ENCODE measurements around the gene TWF2.

Gene TWF2

DNA sequence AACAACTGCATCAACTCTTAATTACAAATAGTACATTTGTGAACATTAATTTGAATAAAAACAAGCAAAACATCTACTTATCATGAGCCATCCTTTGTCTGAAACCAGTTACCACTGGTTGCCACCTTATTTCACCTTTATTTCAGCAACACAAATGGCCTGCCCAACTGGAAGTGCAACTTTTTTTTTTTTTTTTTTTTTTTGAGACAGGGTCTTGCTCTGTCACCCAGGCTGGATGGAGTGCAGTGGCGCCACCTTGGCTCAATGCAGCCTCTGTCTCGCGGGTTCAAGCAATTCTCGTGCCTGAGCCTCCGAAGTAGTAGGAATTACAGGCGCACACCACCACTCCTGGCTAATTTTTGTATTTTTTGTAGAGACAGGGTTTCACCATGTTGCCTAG, 26.4 kb upstream of the TWF2 start:
- no peak overlapping the region for H3K27ac ChIP-seq (ENCODE audit: low read depth, low read length, poor library complexity, severe bottlenecking)
- no peaks in the 10 kb centered on the region for H4K20me1 ChIP-seq (ENCODE audit: insufficient read depth, low read length)
- TF ChIP-seq, protein P1, sequence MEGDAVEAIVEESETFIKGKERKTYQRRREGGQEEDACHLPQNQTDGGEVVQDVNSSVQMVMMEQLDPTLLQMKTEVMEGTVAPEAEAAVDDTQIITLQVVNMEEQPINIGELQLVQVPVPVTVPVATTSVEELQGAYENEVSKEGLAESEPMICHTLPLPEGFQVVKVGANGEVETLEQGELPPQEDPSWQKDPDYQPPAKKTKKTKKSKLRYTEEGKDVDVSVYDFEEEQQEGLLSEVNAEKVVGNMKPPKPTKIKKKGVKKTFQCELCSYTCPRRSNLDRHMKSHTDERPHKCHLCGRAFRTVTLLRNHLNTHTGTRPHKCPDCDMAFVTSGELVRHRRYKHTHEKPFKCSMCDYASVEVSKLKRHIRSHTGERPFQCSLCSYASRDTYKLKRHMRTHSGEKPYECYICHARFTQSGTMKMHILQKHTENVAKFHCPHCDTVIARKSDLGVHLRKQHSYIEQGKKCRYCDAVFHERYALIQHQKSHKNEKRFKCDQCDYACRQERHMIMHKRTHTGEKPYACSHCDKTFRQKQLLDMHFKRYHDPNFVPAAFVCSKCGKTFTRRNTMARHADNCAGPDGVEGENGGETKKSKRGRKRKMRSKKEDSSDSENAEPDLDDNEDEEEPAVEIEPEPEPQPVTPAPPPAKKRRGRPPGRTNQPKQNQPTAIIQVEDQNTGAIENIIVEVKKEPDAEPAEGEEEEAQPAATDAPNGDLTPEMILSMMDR (IDR thresholded peaks at IDR 0.05; ENCODE audit: low read length), result peak; percentile 10; the same call in 1 of the 2 replicates
- no peak for TF ChIP-seq EZH2 (IDR thresholded peaks at IDR 0.05; ENCODE audit: borderline replicate concordance, low read length)
- H3K4me3 ChIP-seq (ENCODE audit: low read depth, low read length, poor library complexity, severe bottlenecking), result no peak overlapping the region
- H3K4me1 ChIP-seq (ENCODE audit: insufficient read depth, low read length, severe bottlenecking), result peaks cover under 1% of the 10 kb centered on the region
- H2AFZ ChIP-seq (ENCODE audit: low read length), result no peak overlapping the region
- no peak overlapping the region for H3K4me2 ChIP-seq (ENCODE audit: low read length)
- no peaks in the 10 kb centered on the region for H3K27me3 ChIP-seq (ENCODE audit: insufficient read depth, low read length)
- no peaks in the 10 kb centered on the region for H3F3A ChIP-seq (ENCODE audit: insufficient read depth, low read length)
- peaks cover 99% of the 10 kb centered on the region for H3K36me3 ChIP-seq (ENCODE audit: insufficient read depth, low read length)
- H3K9me2 ChIP-seq (ENCODE audit: low read depth, low read length), result no peaks in the 10 kb centered on the region
- H3K9me3 ChIP-seq (ENCODE audit: low read length), result no peaks in the 10 kb centered on the region
- H3K79me2 ChIP-seq (ENCODE audit: insufficient read depth, low read length), result peaks cover 13% of the 10 kb centered on the region
- no peak overlapping the region for H3K9ac ChIP-seq (ENCODE audit: low read length)

DNA sequence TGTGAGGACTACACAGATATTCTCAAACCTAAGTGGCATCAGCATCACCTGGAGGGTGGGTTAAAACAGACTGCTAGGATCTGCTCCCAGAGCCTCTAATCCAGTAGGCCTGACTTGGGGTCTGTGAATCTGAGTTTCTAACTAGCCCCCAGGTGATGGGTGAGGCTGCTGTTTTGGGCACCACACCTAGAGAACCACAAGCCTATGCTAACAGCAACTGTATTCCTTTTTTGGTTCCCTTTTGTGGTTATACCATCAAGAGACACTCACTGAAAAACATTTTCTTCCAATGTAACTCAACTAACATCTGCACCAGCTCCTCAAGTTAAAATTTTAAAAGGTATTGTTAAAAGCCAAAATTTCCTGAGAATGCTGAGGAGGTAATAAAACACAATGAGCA, 23.5 kb upstream of the TWF2 start:
- H3K4me2 ChIP-seq (ENCODE audit: low read length), result no peak overlapping the region
- no peak overlapping the region for H2AFZ ChIP-seq (ENCODE audit: low read length)
- TF ChIP-seq, protein P1 (IDR thresholded peaks at IDR 0.05; ENCODE audit: low read length), result no peak
- TF ChIP-seq EZH2 (IDR thresholded peaks at IDR 0.05; ENCODE audit: borderline replicate concordance, low read length), result no peak
- H3K27ac ChIP-seq (ENCODE audit: low read depth, low read length, poor library complexity, severe bottlenecking), result no peak overlapping the region
- H3K9ac ChIP-seq (ENCODE audit: low read length), result no peak overlapping the region
- H4K20me1 ChIP-seq (ENCODE audit: insufficient read depth, low read length), result no peaks in the 10 kb centered on the region
- H3K9me2 ChIP-seq (ENCODE audit: low read depth, low read length), result no peaks in the 10 kb centered on the region
- H3K9me3 ChIP-seq (ENCODE audit: low read length), result no peaks in the 10 kb centered on the region
- H3K36me3 ChIP-seq (ENCODE audit: insufficient read depth, low read length), result peaks cover 99% of the 10 kb centered on the region
- no peaks in the 10 kb centered on the region for H3K79me2 ChIP-seq (ENCODE audit: insufficient read depth, low read length)
- no peaks in the 10 kb centered on the region for H3K27me3 ChIP-seq (ENCODE audit: insufficient read depth, low read length)
- no peaks in the 10 kb centered on the region for H3F3A ChIP-seq (ENCODE audit: insufficient read depth, low read length)
- H3K4me3 ChIP-seq (ENCODE audit: low read depth, low read length, poor library complexity, severe bottlenecking), result no peak overlapping the region
- no peaks in the 10 kb centered on the region for H3K4me1 ChIP-seq (ENCODE audit: insufficient read depth, low read length, severe bottlenecking)

DNA sequence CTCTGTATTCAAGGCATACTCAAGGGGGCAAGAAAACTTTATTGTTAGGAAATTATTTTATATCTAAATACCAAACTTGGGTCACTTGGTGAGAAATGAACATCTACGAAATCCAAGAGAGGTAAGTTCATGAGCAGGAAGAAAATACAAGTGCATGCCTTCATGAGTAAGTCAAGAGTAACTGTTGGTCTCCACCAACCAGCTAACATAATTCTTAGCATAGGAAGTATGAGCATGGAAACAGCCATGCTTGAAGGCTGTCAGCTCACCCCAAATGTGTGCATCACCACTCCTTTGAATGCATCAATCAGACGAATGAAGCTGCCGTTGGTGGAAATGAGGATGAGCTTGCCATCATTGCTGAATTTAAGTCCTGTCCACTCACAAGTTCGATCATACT, 20.5 kb upstream of the TWF2 start:
- Histone ChIP-seq H3K9me2 (ENCODE audit: low read depth, low read length) (no peaks in the 10 kb centered on the region), H4K20me1 (ENCODE audit: insufficient read depth, low read length) (no peaks in the 10 kb centered on the region), H3K4me2 (ENCODE audit: low read length) (no peak overlapping the region), H3K36me3 (ENCODE audit: insufficient read depth, low read length) (peaks cover 96% of the 10 kb centered on the region), H3K27ac (ENCODE audit: low read depth, low read length, poor library complexity, severe bottlenecking) (no peak overlapping the region), H2AFZ (ENCODE audit: low read length) (no peak overlapping the region), H3K9me3 (ENCODE audit: low read length) (no peaks in the 10 kb centered on the region), H3K27me3 (ENCODE audit: insufficient read depth, low read length) (no peaks in the 10 kb centered on the region), H3K4me1 (ENCODE audit: insufficient read depth, low read length, severe bottlenecking) (peaks cover 3% of the 10 kb centered on the region), H3K4me3 (ENCODE audit: low read depth, low read length, poor library complexity, severe bottlenecking) (no peak overlapping the region), H3K79me2 (ENCODE audit: insufficient read depth, low read length) (no peaks in the 10 kb centered on the region), H3F3A (ENCODE audit: insufficient read depth, low read length) (no peaks in the 10 kb centered on the region), H3K9ac (ENCODE audit: low read length) (no peak overlapping the region)
- TF ChIP-seq, protein P1 (IDR thresholded peaks at IDR 0.05; ENCODE audit: low read length), result no peak
- TF ChIP-seq EZH2 (IDR thresholded peaks at IDR 0.05; ENCODE audit: borderline replicate concordance, low read length), result no peak

Measured in OCI-LY1 (cell line).